Measurements from ENCODE around the gene ZNF385A.

The ZNF385A gene

GRCh38 chr12:54421879-54422250, 37.3 kb upstream of the ZNF385A start:
- in situ Hi-C loops (cut with HindIII; ENCODE audit: low sequenced_read_pairs) = no loop called here

GRCh38 chr12:54421175-54421878, 36.8 kb upstream of the ZNF385A start:
- no peak overlapping the region for H3K4me3 ChIP-seq (ENCODE audit: low read depth, low read length)
- in situ Hi-C loops (cut with HindIII; ENCODE audit: low sequenced_read_pairs) = no loop called here
- no peak for TF ChIP-seq CTCF (IDR thresholded peaks at IDR 0.05; ENCODE audit: low read depth, low read length)
- peak; percentile 37 for DNase-seq (ENCODE audit: low read depth, low spot score)

More at GRCh38 chr12:54421879-54422250, 37.3 kb upstream of the ZNF385A start:
- H3K4me3 ChIP-seq (ENCODE audit: low read depth, low read length) = no peak overlapping the region
- no peak for DNase-seq (ENCODE audit: low read depth, low spot score)
- TF ChIP-seq CTCF (IDR thresholded peaks at IDR 0.05; ENCODE audit: low read depth, low read length) = no peak

- DNase-seq (ENCODE audit: low read depth, low spot score) = peak; percentile 15
- in situ Hi-C loops (cut with HindIII; ENCODE audit: low sequenced_read_pairs) = no loop called here
- no peak for TF ChIP-seq CTCF (IDR thresholded peaks at IDR 0.05; ENCODE audit: low read depth, low read length)
- no peak overlapping the region for H3K4me3 ChIP-seq (ENCODE audit: low read depth, low read length)
These were observed 36.2 kb upstream of the ZNF385A start for GRCh38 chr12:54420766-54421144.

GRCh38 chr12:54419088-54419887, 34.8 kb upstream of the ZNF385A start, which contains the start of gene ITGA5:
Gene ITGA5 (minus strand): TSS chr12:54419266. CDS start chr12:54419198, 68 bp downstream.
- in situ Hi-C loops (cut with HindIII; ENCODE audit: low sequenced_read_pairs) = no loop called here
- peak; percentile 71 for DNase-seq (ENCODE audit: low read depth, low spot score)
- peak within 1 kb of the TSS; percentile 94 for H3K4me3 ChIP-seq (ENCODE audit: low read depth, low read length)
- TF ChIP-seq CTCF (IDR thresholded peaks at IDR 0.05; ENCODE audit: low read depth, low read length) = no peak

GRCh38 chr12:54418441-54419087, 34.0 kb upstream of the ZNF385A start:
- no peak for TF ChIP-seq CTCF (IDR thresholded peaks at IDR 0.05; ENCODE audit: low read depth, low read length)
- in situ Hi-C loops (cut with HindIII; ENCODE audit: low sequenced_read_pairs) = no loop called here
- no peak for DNase-seq (ENCODE audit: low read depth, low spot score)
- peak overlapping the region; percentile 94 for H3K4me3 ChIP-seq (ENCODE audit: low read depth, low read length)

GRCh38 chr12:54417712-54418440, 33.3 kb upstream of the ZNF385A start:
- no peak for TF ChIP-seq CTCF (IDR thresholded peaks at IDR 0.05; ENCODE audit: low read depth, low read length)
- in situ Hi-C loops (cut with HindIII; ENCODE audit: low sequenced_read_pairs) = no loop called here
- H3K4me3 ChIP-seq (ENCODE audit: low read depth, low read length) = peak overlapping the region; percentile 94
- no peak for DNase-seq (ENCODE audit: low read depth, low spot score)
